Kidney capillary endothelial cell (primary cell): ENCODE results near the gene PACC1.
A peak's percentile ranks its signal among the peaks of the same experiment; 100 is the strongest.
"Not testable (repeated sequence)": the region's sequence is repeated elsewhere in the genome, so short reads cannot be mapped to it uniquely, and the experiment has no call there.

ENCODE experiments used
- DNase-seq: peaks from one replicate; pipeline ENCODE4 v3.0.0-alpha.2; 2018; ENCODE audit warnings: low spot score

PACC1 gene

GRCh38 chr1:212395678-212396437 lies 18.8 kb downstream of the PACC1 start:
- not testable (repeated sequence) for DNase-seq

GRCh38 chr1:212388985-212389716 lies 25.5 kb downstream of the PACC1 start:
- DNase-seq, result no peak

- no peak for DNase-seq
These were observed 28.7 kb downstream of the PACC1 start for GRCh38 chr1:212386029-212386428.

- no peak for DNase-seq
These were observed 33.2 kb downstream of the PACC1 start for GRCh38 chr1:212381397-212382035.

GRCh38 chr1:212379366-212379765 lies 35.3 kb downstream of the PACC1 start:
- DNase-seq, result no peak

GRCh38 chr1:212377644-212378043 lies 37.0 kb downstream of the PACC1 start:
- no peak for DNase-seq

GRCh38 chr1:212375986-212376385 lies 38.7 kb downstream of the PACC1 start:
- DNase-seq, result no peak

- peak; percentile 67 for DNase-seq
These were observed 46.6 kb downstream of the PACC1 start for GRCh38 chr1:212368073-212368484.

- no peak for DNase-seq
These were observed 47.1 kb downstream of the PACC1 start for GRCh38 chr1:212367474-212368072.

GRCh38 chr1:212366901-212367300 lies 47.8 kb downstream of the PACC1 start:
- no peak for DNase-seq

- no peak for DNase-seq
These were observed 49.7 kb downstream of the PACC1 start for GRCh38 chr1:212364985-212365384.

GRCh38 chr1:212359794-212360479 lies 54.7 kb downstream of the PACC1 start:
- DNase-seq, result no peak

- DNase-seq, result no peak
These were observed 59.3 kb downstream of the PACC1 start for GRCh38 chr1:212355230-212355969.

GRCh38 chr1:212354464-212354863 lies 60.2 kb downstream of the PACC1 start:
- DNase-seq, result no peak

GRCh38 chr1:212353181-212353580 lies 61.5 kb downstream of the PACC1 start:
- DNase-seq, result no peak

- DNase-seq, result no peak
These were observed 62.9 kb downstream of the PACC1 start for GRCh38 chr1:212351588-212352362.

- no peak for DNase-seq
These were observed 68.1 kb downstream of the PACC1 start for GRCh38 chr1:212346601-212347000.

- DNase-seq, result no peak
These were observed 69.8 kb downstream of the PACC1 start for GRCh38 chr1:212344905-212345304.

- DNase-seq, result no peak
These were observed 73.6 kb downstream of the PACC1 start for GRCh38 chr1:212341090-212341489.

GRCh38 chr1:212329105-212329504 lies 85.6 kb downstream of the PACC1 start:
- no peak for DNase-seq
